Measurements from ENCODE around the gene FASN.
A peak's percentile ranks its signal among the peaks of the same experiment; 100 is the strongest.

The FASN gene

DNA sequence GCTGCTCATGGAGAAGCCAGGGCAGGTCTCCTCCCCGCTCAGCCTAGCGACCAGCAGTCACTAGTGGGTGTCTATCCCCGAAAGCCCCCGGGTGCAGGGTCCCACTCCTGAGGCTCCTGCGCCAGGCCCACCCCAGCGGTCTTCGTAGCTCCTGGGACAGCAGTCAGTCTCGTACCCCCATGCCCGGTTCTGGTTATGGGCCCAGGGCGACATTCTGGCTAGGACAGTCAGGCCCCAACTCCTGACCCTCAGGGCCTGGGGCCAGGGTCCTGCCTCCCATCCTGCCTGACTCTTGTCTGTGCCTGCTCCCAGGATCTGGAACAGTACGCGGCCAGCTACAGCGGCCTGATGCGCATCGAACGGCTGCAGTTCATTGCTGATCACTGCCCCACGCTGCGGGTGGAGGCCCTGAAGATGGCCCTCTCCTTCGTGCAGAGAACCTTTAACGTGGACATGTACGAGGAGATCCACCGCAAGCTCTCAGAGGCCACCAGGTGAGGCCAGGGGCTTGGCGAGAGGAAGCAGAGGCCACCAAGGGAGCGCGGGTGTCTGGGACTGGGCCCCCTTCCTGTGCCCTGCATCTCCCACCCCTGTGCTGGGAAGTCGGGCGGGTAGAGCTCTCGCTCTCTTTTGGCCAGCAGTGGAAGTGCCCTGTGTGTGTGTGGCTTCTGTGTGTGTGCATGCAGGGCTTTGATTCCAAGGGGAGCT is 44.3 kb downstream of the FASN start:
- no peak overlapping the region for H3K4me3 ChIP-seq (ENCODE audit: low read depth, low read length)
- in situ Hi-C loops (cut with HindIII; ENCODE audit: low sequenced_read_pairs): no loop called here
- DNase-seq (ENCODE audit: low read depth): no peak
- TF ChIP-seq, protein P1, sequence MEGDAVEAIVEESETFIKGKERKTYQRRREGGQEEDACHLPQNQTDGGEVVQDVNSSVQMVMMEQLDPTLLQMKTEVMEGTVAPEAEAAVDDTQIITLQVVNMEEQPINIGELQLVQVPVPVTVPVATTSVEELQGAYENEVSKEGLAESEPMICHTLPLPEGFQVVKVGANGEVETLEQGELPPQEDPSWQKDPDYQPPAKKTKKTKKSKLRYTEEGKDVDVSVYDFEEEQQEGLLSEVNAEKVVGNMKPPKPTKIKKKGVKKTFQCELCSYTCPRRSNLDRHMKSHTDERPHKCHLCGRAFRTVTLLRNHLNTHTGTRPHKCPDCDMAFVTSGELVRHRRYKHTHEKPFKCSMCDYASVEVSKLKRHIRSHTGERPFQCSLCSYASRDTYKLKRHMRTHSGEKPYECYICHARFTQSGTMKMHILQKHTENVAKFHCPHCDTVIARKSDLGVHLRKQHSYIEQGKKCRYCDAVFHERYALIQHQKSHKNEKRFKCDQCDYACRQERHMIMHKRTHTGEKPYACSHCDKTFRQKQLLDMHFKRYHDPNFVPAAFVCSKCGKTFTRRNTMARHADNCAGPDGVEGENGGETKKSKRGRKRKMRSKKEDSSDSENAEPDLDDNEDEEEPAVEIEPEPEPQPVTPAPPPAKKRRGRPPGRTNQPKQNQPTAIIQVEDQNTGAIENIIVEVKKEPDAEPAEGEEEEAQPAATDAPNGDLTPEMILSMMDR (IDR thresholded peaks at IDR 0.05; ENCODE audit: low read depth, low read length, missing control alignments): no peak

DNA sequence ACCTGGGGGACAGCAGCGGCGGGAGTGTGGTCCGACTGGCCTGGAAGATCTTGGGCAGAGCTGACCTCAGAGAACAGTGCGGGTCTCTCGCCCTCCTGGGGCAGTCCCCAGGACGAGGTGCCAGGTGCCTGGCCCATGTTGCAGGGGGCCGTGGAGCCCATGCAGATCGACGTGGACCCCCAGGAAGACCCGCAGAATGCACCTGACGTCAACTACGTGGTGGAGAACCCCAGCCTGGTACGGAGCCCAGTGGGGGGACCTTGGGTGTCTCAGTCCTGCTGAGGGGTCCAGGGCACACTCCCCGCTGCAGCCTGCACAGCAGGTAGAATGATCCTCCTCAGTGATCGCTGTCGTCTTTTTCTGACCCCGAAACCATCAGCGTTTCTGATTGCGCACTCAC is 44.9 kb downstream of the FASN start:
- peak overlapping the region; percentile 76 for H3K4me3 ChIP-seq (ENCODE audit: low read depth, low read length)
- DNase-seq (ENCODE audit: low read depth): no peak
- in situ Hi-C loops (cut with HindIII; ENCODE audit: low sequenced_read_pairs): no loop called here
- TF ChIP-seq, protein P1 (IDR thresholded peaks at IDR 0.05; ENCODE audit: low read depth, low read length, missing control alignments): no peak

DNA sequence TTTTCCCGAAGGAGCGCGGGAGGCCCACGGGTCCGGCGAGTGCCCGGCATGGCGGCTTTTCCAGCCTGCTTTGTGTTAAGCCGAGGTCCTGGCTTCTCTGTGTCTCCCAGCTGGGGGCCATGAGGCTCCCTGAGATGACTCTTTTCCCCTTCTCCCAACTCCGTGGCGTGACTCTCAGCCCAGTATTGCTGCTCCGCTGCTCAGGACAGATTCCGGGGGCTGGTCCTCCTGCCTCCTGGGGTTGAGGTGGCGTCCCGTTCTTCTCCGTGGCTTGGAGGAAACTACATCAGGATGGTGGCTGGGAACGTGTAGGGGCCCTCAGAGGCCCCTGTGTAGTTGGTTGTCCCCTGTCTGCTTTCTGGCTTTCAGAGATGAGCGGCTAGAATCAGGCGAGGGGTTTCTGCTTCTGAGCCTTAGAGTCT is 45.4 kb downstream of the FASN start:
- no peak for DNase-seq (ENCODE audit: low read depth)
- TF ChIP-seq, protein P1 (IDR thresholded peaks at IDR 0.05; ENCODE audit: low read depth, low read length, missing control alignments): no peak
- peak overlapping the region; percentile 76 for H3K4me3 ChIP-seq (ENCODE audit: low read depth, low read length)
- in situ Hi-C loops (cut with HindIII; ENCODE audit: low sequenced_read_pairs): no loop called here

DNA sequence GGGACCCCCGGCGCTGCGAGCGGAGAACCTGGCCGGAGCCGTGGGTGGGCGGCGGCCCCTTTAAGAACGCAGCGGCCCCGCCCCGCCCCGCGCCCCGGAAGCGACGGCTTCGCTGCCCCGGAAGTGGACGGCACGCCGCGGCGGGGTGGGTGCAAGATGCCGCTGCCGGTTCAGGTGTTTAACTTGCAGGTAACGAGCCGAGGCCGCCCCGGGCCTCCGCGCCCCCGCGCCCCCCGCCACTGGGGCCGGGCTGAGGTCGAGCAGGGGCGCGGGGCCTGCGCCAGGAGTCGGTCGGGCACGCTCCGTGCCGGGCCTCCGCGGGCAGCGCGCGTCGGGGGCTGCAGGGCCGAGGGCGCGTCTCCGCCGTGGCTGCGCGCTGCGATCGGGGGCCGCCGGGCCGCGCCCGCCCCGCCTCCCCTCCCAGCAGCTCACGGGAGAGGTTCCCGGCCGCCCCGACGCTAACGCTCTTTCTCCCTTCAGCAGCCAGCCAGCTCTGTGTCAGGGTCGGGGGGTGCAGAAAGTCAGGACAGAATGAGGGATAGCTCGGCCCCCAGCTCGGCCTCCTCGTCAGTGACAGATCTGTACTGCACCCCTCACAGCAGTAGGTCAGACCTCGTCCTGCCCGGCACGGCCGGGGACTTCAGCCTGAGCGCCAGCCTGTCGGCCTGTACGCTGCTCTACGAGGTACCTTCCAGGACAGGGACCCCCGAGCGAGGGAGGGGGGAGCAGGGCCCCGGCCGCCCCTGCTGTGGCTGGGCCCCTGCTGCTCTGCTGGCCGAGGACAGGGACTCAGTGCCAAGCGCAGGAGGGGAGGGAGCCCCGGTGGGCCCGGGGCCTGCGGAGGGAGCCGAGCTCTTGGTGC is 46.0 kb downstream of the FASN start, which contains the start of the genes GPS1 and RFNG:
Gene GPS1, plus strand, starts transcription at position 123 of the 862 bp plus-strand sequence. Its CDS starts 34 bp downstream, at position 157.
Gene RFNG, minus strand, starts transcription at position 36 of the 862 bp plus-strand sequence. CDS start 45 bp downstream, outside the sequence.
- TF ChIP-seq, protein P1 (IDR thresholded peaks at IDR 0.05; ENCODE audit: low read depth, low read length, missing control alignments): no peak
- H3K4me3 ChIP-seq (ENCODE audit: low read depth, low read length): peak within 1 kb of the TSS; percentile 76
- in situ Hi-C loops (cut with HindIII; ENCODE audit: low sequenced_read_pairs): no loop called here
- no peak for DNase-seq (ENCODE audit: low read depth)

DNA sequence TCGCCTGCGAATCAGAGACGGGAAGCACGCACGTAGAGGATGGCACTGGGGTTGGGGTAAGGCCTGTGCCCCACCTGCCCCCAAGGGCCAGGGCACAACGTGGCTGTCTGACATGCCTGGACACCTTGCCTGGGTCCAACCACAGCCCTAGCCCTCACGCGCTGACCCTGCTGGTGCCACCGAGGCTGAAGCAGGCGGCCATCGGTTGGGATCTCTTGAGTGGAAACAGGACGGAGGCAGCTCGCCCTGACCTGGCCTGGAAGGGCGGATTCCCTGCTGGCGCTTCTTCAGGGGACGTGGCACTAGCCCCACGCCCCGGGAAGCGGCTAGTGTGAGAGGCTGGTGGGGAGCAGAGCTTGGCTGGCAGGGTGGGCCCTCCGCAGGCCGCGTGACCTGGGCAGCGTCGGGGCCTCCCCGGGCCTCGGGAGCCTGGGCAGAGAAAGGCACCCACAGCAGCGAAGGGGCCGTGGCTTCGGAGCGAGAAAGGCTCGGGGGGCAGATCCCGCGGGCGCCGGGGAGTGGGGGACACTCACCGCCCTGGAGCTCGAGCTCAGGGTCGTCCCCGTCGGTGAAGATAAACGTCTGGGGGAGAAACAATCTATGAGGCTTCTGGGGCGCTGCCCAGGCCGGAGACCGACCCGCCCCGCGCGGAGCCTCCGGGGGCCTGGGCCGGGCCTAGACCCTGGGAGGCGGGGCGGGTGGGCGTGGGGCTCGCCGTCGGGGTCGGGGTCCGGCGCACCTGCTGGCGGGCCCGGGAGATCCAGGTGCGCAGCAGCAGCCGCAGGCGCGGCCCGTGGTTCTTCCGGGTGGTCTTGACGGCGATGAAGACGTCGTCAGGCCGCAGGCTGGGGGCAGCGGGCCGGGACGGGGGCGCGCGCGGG is 47.0 kb downstream of the FASN start:
- in situ Hi-C loops (cut with HindIII; ENCODE audit: low sequenced_read_pairs): no loop called here
- TF ChIP-seq, protein P1 (IDR thresholded peaks at IDR 0.05; ENCODE audit: low read depth, low read length, missing control alignments): no peak
- H3K4me3 ChIP-seq (ENCODE audit: low read depth, low read length): peak overlapping the region; percentile 76
- no peak for DNase-seq (ENCODE audit: low read depth)
